Measurements from ENCODE around the gene ANOS1. TPM values are rescaled to one million over a fixed set of nuclear protein-coding genes. Genes with fewer than 3 reads are reported as not detected.

ANOS1 gene
- total and polyA plus RNA-seq, 12 donors, result 0.60 to 7.3 (median 2.0) TPM

DNA sequence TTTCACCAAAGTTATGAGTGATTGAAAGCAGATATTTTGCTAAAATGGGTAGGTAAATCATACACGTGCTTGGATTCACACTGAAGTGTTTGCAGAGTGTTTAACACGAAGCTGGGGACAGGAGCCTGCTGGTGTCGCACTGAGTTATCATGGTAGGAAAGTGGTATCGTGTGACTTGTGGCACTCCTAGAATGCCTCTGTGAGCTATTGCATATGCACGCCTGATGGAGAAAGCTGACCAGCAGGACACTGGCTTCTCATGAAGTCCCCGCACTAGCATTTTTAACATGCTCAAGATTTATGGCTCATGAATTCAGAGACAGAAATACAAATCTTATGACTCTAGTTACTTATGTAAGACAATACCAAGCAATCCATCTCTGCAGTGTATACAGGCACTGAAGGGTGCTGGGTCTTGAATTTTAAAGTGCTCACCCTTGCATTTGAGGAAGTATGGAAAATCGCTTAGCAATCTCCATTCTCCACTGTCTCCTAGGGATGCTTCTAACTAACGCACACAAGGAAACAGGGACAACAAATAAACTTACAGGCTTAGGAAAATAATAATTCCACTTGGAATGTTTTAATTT is 247.5 kb downstream of the ANOS1 start:
- WGBS, 4 donors, result 48 to 71% (median 61%) methylated on average over 8 of the region's 8 CpGs
- Histone ChIP-seq H3K4me3 (no peak overlapping the region), H3K27me3 (no peaks in the 10 kb centered on the region), H3K9me3 (replicated peaks in 1 of 3) (no peaks in the 10 kb centered on the region), H3K36me3 (replicated peaks in 1 of 2) (no peaks in the 10 kb centered on the region), H3K27ac (no peak overlapping the region), H3K4me1 (replicated peaks in 1 of 2) (no peaks in the 10 kb centered on the region)
- no peak for TF ChIP-seq CTCF (IDR thresholded peaks at IDR 0.05)
- TF ChIP-seq POLR2A (IDR thresholded peaks at IDR 0.05), result no peak
- intact Hi-C loops (cut with DNase I), result no loop called here
- no peak for DNase-seq

Other genes with a start within 250 kb of the ANOS1 start
- not detected for gene FAM9A, start 69.2 kb upstream of the ANOS1 start, total RNA-seq
- not detected for gene FAM9A, start 69.2 kb upstream of the ANOS1 start, polyA plus RNA-seq